NCI-H2107 treated with DMSO at 0.1 percent for 48 hours (cell line): ENCODE results near the gene TEX28.
A peak's percentile ranks its signal among the peaks of the same experiment; 100 is the strongest.
"Not testable (repeated sequence)": the region's sequence is repeated elsewhere in the genome, so short reads cannot be mapped to it uniquely, and the experiment has no call there.

ENCODE experiments used
- DNase-seq: peaks from one replicate; lab custom pipeline; 2025; ENCODE audit not compliant: unreplicated experiment; lab: John Stamatoyannopoulos, UW

Gene TEX28

GRCh38 chrX:154294791-154295574 is at the start of gene TEX28:
TEX28 (minus strand) TSS chrX:154295124; CDS start chrX:154292117, 3,007 bp downstream.
- no peak for DNase-seq

DNA sequence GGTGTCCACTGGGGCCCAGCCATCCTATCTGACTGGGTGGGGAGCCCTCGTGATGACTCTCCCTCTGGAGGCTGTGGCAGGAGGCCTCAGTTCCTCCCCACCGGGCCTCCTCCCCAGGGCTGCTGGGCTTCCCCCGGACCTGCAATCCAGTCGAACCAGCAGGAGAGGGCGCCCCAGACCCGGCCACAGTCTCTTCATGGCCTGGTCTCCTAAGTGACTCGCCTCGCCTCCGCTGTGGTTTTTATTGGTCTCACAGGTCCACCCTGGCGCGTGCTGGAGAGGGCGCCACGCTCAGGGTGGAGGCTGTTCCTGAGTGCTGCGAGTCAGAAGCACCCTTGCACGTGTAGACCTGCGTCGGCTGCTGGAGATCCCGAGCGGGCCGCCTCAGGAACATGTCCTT is 48.7 kb upstream of the TEX28 start:
- DNase-seq: not testable (repeated sequence)

DNA sequence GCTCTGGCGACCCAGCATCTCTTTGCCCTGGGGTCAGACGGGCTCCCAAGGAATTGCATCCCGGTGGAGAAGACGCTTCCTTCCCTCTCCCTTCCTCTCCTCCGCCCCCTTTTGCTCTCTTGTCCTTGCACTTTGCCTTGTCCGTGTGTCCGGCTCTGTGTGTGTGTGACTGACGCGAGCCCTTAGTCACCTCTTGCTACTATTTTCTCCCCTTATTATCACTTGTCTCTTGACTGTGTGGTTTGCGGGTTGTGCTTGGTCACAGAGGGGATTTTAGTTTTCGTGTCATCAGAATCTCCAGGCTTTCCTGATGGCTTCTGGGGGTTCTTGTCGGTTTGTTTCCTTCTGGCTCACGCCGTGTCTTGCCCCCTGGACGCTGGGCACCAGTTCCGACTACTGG is 48.1 kb upstream of the TEX28 start:
- DNase-seq: not testable (repeated sequence)

DNA sequence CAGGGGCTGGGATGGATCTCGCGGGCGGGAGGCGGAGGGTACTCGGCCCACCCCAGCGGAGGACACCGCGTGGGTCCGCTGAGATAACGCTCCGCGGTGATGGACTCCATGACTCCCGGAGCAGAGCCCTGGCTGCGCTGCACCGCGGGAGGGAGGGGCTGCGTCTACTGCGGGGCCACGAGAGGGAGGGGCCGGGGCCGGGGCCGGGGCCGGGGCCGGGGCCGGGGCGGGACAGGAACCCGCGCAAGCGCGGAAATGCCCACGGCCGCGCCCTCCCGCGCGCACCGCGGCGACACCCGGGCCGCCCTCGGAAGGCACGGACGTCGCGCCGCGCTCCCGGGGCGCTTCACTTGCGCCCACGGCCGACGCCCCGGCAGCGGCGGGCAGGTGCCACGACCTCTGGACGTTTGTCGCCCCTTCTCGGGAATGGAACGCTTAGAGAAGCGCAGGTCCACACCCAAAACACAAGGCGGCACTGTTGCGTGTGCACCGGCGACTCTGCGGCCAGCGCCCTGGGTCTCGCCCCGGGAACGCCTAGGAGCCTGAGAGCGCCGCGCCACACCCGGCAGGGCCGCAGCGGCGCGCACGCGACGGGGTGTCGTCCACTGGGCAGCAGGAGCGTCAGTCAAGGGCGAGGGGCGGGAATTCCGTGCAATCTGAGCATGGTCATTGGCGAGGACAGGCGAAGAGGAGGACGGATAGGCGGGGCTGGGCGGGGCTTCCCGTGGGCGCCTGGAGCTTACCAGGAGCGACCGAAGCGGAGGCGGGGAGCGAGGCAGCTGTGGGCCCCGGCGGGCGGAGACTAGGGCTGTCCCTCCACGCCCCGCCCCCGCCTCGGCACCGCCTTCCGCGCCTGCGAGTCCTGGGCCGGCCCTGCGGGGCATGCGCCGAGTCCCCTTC is 46.7 kb upstream of the TEX28 start:
- DNase-seq: not testable (repeated sequence)

- DNase-seq: no peak
Observed at GRCh38 chrX:154334496-154334895, 39.6 kb upstream of the TEX28 start.

- no peak for DNase-seq
Observed at GRCh38 chrX:154333837-154334271, 38.9 kb upstream of the TEX28 start.

- no peak for DNase-seq
Observed at GRCh38 chrX:154333116-154333515, 38.2 kb upstream of the TEX28 start.

GRCh38 chrX:154332561-154332960 is 37.6 kb upstream of the TEX28 start:
- DNase-seq: no peak

- peak; percentile 21 for DNase-seq
Observed at GRCh38 chrX:154329294-154329693, 34.4 kb upstream of the TEX28 start.

DNA sequence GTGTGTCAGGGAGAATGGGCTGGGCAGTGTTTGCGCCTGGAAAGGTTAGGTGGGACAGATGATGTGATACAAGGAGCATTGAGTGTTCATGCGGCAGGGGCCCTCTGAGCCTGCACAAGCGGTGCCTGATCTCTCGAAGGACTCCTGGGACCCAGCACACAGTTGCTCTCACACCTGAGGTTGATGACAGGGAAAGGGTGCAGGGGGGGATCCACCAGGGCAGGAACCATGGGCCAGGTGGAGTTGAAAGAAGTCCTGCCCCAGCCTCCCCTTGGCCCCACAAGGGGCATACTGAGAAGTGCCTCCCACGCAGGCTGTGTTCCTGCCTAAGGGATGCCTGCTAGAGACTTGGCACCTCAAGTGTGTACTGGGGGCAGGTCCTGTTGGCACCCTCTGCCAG is 33.7 kb upstream of the TEX28 start:
- DNase-seq: no peak

- no peak for DNase-seq
Observed at GRCh38 chrX:154327038-154327820, 32.3 kb upstream of the TEX28 start.

- peak; percentile 66 for DNase-seq
Observed at GRCh38 chrX:154325541-154325940, 30.6 kb upstream of the TEX28 start.

- DNase-seq: no peak
Observed at GRCh38 chrX:154323537-154323936, 28.6 kb upstream of the TEX28 start.

DNA sequence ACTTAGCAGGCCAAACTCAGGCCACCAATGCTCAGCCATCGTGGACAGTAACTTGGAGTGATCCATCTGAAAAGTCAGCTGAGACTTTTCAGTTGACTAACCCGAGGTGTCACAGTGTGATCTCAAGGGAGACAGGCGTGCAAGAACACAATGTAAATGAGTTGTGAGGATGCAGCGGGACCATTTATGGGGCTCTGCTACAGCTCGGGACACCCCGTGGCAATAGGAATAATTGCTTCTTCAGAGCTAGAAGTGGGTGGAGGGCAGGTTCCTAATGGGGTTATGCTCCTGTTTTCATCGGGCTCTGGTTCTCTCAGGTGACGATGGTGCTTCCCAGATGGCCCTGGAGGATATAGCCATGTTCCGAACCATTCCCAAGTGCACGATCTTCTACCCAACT is 28.0 kb upstream of the TEX28 start:
- no peak for DNase-seq

DNA sequence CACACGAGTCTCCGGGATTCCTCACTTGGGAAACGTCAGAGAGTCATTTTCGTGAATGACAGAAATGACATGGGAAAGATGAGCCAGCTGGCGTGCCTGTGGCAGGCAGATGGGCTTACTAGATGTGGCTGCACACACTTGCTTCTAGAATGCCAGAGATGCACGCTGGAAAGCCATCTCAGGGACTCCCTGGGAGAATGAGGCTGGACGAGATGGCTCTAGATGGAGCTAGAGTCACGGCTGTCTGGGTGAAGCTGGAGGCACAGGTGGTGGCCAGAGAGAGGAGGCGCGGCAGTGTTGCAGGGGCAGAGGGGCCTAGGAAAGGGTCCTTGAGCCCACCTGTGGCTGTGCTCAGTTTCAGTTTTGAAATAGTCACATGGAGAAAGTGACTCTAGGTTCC is 26.7 kb upstream of the TEX28 start:
- DNase-seq: no peak

DNA sequence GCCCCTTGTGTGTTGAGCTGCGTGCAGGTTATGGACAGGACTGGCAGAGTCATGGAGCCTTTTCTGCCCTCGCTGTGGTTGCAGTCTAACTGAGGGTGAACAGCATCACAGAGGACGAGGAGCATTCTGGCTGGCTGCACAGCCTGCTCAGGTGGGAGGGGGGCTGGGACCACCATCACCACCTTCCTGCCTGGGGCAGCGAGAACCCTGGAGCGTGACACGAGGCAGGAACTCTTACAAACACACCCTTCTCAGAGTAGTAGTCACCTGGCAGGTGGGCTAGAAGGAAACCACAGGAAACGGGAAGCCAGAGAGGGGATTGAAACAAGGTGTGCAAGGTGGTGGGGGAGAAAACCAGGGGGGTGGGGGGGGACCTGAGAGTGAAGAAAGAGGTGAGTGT is 26.2 kb upstream of the TEX28 start:
- no peak for DNase-seq

- DNase-seq: no peak
Observed at GRCh38 chrX:154320406-154320805, 25.5 kb upstream of the TEX28 start.

GRCh38 chrX:154317391-154317995 is 22.6 kb upstream of the TEX28 start:
- no peak for DNase-seq

DNA sequence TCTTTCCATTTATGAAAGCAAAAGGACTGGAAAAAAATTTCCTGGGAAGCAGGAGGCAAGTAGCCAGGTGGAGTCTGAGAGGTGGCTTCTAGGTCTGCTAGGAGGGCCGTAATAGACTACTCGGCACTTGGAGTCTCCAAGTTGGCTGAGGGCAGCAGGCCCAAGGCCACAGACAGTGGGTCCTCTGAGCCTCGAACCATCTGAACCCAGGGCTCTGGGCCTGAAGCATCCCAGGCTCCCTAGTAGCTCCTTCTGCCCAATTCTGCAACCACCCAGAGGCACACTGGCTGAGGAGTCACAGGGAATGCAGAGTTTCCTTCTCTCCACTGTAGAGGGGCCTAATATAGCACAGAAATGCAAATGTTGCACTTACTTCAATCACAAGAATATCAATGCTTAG is 20.5 kb upstream of the TEX28 start:
- no peak for DNase-seq

DNA sequence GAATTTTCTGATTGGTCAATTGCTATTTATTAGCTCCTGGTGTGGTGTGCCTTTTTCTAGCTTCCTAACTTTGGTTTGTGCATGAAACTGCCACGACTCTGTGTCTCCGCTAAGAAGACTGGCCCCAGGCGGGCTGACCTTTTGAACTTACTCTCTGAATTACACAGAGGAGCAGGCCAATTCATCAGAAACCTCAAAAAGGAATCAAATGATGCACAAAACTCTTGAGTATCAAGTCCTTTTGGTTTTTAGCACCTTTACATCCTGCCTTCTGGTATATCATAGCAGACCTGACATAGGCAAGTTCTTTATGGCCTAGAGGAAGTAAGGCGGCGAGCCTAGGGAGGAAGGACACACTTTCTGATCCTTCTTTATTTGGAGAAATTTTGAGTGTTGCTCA is 18.2 kb upstream of the TEX28 start:
- no peak for DNase-seq

DNA sequence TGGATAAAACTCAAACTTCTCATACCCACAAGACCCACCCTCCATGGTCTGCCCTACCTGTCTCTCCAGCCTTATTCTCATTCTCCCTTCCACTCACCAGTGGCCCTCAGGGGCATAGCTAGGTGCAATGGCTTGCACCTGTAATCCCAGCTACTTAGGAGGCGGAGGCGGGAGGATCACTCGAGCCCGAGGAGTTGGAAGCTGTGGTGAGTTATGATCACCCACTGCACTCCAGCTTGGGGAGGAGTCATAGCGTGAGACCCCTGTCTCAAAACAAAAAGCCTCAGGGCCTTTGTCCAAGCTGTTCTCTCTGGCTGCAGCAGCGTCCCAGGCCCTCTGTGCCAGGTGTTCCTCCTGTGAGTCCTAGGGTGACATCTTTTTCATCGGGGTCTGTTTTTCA is 17.2 kb upstream of the TEX28 start:
- no peak for DNase-seq
